GM19397 (cell line): ENCODE measurements around the gene CSDE1.

Experiments
- ATAC-seq: cut with Tn5 transposase; IDR thresholded peaks from one replicate; pipeline ENCODE4 v1.9.1; 2021; ENCODE audit warnings: mild to moderate bottlenecking, moderate library complexity; ENCODE audit not compliant: unreplicated experiment

Gene CSDE1

DNA sequence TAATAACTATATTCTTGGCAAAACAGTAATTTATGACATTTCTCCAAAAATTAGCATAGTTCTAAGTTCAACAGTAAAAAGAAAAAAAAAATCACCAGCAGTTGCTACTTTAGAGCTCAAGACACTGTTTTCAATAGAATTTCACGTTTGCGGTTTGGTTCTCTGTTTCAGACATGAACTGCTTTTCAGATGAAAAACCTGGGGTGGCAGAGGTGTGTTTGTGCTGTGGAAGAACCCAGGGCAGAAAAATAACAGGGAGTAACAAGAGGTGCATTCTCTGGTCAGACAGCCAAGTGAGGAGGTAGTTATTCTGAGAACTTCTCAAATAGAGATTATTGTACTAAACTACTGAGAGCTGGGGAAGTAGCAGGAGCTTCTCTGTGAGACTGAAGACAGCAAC lies 50.2 kb downstream of the CSDE1 start:
- no peak for ATAC-seq

DNA sequence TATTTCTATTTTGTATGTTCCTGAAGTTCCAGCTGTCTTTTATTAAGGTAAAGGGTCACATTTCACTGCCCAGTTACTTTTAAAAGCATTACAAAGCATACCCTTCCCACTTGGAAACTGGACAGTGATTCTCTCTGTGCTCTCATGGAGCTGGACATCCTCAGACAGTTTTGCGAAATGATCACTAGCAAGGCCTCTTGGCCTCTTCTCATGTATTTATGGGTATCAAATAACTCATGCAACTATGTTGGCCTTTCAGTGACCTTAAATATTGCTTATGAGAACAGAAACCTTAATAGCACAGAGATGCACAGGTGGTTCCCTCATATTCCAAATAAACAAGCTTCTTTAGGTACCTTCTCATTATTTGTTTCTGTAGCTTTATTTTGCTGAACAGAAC lies 54.5 kb downstream of the CSDE1 start:
- ATAC-seq: no peak

DNA sequence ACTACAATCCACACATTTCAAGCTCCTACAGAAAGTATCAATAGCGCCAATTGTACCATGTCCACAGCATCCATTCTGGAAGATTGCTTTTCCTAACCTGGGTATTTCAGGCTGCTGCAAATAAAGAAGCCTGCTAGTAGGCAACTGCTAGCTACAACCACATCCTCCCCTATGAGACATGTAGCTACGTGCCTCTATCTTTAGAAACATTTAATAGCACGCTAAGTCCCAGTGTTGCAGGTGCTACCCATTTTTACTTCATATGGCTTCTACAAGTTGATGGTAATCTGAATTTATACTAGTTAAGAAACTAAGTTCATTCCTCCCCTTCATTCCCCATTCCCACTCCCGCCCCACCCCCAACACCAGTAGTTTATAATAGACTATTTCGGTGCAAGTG lies 55.0 kb downstream of the CSDE1 start:
- no peak for ATAC-seq

DNA sequence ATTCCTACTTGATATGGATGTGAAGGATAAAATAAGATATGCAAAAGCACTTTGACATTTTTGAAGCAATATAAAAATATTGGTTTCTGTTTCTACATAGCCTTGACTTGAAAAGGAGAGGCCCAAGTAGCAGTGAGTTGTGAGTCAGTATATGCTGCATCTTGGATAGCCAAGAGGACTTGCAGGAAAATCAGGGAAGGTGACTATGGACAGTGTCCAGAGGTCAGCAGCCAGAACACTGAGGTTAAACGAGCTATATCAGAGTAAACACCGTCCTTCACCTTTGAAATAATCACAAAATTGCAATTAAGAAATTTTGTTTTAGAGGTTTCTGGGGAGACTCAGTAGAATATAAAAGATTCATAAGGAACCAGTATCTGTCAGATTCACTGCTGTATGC lies 55.9 kb downstream of the CSDE1 start:
- no peak for ATAC-seq

DNA sequence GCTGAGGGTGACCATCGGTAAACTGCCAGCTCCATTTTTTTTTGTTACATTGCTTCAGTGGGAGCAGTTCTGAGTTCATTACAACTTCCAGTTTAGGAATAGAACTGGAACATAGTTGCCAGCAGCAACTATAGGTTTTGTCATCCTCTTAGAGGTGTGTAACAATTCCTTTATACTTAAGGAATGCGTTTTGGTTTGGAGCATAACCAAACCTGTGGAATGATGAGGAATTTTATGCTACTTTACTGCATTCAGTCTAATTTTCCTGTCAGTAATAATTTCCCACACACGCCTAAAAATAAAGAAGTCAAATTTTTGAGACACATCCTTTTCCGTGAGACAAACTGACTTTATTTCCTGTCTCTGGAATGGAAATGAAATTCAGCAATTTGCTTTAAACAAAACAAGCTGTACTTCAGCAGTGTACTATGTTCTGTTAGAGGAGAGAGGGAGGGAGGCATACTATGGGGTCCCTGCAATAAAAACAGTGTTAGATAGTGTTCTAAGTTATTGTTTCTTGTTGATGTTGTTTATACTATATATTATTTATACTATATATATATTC lies 57.7 kb downstream of the CSDE1 start:
- no peak for ATAC-seq

DNA sequence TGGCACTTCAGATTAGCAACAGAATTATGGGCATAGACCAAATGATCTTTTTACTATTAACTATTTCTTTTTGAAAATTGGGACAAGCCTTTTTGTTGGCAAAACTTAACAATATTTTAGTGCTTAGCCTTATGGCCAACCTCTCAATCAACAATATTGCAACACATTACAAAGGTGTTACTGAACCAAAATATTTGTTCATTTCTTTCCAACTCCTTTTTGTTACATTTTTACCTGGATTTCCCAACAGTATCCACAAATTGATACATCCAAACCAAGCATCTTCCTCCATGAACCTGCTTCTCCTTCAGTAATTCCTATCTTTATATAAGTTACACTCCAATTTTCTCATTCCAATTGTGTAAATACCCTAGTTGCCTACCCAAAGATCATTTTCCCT lies 61.0 kb downstream of the CSDE1 start:
- ATAC-seq: no peak

DNA sequence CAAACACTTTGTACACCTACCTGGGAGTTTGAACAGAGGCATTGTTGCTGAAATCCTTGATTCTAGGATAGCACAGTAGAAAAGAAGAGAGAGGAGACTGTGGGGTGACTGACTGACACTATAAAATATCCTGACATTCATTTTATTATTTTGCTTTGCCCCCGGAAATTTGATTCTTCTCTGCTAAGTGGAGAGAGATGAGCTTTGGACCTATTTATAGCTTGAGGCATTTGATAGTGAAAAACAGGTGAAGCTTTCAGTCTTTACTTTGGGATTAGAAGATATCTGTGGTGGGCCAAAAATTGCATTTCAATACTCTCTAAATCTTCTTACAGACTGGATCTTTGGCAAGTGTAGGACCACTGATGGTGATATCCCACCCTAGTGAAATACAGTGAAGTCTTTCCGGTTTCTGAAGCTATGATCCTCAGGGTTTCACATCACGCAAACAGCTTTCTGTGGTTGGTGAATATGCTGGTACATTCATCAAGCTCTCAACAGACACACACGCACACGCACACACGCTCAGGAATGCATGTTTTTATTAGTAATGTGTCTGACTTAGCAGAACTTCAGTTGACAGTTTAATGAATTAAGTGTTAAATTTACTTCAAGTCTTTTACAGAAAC lies 62.2 kb downstream of the CSDE1 start, which contains the start of gene AMPD1:
AMPD1 (minus strand) TSS at position 117 of the 629 bp plus-strand sequence; CDS start at position 42, 75 bp downstream.
- no peak for ATAC-seq

DNA sequence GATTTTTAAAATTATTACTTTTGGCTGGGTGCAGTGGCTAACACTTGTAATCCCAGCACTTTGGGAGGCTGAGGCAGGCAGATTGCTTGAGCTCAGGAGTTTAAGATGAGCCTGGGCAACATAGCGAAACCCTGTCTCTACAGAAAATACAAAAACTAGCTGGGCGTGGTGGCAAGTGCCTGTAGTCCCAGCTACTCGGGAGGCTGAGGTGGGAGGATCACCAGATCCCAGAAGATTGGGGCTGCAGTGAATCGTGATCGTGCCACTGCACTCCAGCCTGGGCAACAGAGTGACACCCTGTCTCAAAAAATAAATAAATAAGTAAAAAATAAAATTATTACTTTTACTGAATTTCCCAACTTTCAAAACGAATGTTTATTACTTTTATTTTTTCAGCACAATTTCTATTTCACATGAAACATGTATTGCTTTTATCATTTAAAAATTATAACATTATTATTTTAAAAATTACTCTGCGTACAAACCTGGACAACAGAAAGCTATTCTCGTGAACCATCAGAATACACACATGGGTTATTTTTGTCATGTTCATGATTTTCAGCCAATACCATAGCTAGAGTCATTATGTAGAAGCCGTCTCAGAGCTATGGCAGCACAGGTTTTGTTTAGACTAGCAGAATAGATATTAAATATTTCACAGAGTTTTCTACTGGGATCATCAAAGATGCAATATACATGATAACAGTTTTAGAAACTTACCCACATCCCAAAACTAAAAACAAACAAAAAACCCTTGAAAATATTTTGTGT lies 63.1 kb downstream of the CSDE1 start:
- ATAC-seq: no peak

DNA sequence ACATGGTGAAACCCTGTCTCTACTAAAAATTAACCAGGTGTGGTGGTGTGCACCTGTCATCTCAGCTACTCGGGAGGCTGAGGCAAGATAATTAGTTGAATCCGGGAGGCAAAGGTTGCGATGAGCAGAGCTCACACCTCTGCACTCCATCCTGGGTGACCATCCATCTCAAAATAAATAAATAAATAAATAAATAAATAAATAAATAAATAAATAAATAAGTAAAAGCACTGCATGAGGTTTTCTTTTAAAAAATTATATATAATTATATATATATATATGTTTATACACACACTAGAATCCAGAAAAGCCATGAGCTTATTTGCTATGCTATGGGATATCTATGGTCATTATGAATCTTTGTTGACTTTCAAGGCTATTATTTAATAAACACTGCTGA lies 64.8 kb downstream of the CSDE1 start:
- no peak for ATAC-seq

DNA sequence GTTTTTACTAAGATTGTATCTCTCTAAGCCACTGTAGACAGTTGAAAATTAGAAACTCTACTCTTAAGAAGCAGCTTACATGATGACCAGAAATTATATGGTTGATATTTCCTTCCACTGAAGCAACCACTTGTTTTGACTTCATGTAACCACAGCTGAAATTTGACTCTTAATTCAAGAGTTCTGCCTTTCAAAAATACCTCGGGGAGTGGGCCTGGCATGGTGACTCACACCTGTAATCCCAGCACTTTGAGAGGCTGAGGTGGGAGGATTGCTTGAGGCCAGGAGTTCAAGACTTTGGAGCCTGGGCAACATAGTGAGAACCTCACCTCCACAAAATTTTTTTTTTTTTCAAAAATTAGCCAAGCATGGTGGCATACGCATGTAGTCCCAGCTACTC lies 66.7 kb downstream of the CSDE1 start:
- no peak for ATAC-seq

DNA sequence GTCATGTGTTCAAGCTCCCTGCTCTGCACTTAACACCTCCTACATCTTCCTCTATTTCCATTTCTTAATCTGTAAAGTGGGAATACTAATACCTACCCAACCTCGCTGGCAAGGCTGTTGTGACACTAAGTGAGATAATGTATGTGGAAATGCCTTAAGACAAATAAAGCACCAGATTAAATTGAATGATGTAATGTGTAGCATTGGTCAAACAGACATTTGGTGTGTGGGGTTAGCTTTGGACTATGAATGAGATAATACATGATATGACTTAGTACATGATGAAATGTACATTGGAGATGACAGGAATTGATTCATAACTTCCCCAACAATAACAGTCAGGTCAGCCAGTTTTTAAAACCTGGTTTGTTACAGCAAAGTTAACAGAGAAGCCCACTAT lies 67.6 kb downstream of the CSDE1 start:
- ATAC-seq: no peak

DNA sequence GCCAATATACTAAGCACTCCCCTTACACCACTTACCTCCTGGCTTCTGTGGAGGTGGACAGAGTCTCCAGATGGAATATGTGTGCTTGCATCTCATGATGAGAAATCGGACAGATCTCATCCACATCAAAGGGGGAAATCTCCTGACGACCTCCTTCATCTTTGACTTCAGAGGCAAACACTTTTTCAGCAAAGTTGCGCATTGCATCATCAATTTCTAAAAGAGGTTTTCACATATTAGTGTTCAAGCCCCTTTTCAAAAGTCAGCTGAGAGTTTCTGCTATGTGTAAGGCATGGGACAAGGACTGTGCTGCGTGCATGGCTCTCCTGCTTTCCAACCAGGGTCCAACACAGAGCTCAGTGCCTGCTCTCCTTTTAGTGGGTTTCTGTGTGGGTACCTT lies 69.3 kb downstream of the CSDE1 start:
- no peak for ATAC-seq

DNA sequence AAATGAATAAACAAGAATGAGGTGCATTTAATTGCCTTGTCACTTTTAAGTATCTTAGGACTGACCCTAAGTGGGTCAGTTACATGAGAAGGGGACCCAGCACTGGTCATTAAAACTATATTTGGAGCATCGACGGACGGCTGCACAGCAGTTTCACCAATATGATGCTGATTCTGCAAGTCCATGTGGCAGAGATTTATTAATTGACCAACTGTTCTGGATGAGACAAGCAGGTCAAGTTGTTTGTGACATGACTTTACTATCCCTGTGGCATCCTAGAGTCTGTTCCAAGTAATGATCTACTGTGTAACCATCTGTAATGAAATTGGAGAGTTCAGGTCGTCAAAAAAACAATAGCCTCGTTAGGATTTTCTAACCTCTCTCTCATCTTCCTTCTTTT lies 71.9 kb downstream of the CSDE1 start:
- ATAC-seq: no peak

DNA sequence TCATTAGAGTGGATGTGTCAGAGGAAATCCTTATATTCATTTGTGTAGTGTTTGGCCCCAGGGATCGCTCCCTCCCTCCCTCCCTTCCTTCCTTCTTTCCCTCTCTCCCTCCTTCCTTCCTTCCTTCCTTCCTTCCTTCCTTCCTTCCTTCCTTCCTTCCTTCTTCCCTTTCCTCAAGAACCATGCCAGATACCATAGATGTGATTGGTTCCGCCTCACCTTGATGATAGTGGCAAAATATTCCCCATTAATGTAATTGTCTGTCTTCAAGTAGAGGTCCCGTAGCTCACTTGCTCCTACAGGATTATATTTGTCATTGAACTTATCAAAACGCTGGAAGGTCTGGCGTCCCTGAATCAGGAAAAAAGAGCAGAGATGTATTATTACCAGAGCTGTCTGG lies 80.1 kb downstream of the CSDE1 start:
- ATAC-seq: no peak

DNA sequence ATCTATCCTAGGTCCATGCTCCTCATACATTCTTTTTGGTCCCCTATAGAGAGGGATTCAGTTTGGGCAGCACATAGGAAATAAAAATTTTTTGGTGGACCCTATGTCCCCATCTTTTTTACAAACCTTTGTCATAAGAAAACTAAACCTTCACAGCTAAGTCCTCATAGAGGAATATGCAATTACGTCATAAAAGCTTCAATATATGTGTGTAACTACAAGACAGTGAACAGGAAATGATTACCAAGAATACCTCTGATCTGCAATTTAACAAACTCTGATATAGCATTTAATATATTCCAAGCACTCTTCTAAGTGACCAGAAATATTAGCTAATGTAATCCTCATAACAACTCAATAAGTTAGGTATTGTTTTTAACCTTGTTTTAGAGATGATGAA lies 81.7 kb downstream of the CSDE1 start:
- no peak for ATAC-seq

DNA sequence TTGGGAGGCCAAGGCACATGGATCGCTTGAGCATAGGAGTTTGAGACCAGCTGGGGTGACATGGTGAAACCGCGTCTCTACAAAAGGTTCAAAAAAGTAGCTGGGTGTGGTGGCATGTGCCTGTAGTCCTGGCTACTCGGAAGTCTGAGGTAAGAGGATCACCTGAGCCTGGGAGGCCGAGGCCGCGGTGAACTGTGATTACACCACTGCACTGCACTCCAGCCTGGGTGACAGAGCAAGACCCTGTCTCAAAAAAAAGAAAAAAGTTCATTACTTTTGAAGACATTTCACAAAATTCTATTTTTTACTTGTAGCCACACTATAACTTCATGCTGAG lies 85.9 kb downstream of the CSDE1 start:
- no peak for ATAC-seq

DNA sequence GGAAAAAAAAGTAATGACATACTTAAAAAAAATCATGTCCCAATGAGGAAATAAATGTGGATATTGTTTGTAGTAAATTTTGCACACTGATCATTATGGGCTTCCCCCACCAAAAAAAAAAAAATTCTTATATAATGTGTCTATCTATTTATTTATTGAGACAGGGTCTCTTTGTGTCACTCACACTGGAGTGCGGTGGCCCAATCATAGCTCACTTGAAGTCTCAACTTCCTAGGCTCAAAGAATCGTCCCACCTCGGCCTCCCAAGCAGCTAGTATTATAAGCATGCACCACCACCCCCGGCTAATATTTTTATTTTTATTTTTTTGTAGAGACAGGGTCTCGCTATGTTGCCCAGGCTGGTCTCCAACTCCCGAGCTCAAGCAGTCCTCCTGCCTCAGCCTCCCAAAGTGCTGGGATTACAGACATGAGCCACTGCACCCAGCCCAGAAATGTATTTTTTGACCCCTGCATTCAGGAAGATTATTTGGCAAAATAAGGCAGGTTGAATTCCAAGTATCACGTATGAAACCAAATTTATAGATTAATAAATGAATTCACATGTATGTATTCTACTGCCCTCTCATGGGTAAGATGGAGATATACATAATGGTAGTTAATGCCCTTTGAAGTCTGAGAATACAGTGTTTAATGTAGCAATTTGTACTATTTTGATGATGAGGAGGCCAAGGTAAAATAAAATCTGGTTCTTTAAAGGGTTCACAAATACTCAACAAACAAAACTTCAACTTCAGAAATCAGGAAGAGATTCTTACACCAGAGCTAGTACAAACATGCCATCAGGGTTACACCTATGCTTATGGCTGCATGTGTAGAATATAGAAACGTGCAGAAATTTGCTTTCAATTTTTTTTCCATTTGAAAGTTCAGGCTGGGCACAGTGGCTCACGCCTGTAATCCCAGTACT lies 86.5 kb downstream of the CSDE1 start:
- ATAC-seq: no peak

DNA sequence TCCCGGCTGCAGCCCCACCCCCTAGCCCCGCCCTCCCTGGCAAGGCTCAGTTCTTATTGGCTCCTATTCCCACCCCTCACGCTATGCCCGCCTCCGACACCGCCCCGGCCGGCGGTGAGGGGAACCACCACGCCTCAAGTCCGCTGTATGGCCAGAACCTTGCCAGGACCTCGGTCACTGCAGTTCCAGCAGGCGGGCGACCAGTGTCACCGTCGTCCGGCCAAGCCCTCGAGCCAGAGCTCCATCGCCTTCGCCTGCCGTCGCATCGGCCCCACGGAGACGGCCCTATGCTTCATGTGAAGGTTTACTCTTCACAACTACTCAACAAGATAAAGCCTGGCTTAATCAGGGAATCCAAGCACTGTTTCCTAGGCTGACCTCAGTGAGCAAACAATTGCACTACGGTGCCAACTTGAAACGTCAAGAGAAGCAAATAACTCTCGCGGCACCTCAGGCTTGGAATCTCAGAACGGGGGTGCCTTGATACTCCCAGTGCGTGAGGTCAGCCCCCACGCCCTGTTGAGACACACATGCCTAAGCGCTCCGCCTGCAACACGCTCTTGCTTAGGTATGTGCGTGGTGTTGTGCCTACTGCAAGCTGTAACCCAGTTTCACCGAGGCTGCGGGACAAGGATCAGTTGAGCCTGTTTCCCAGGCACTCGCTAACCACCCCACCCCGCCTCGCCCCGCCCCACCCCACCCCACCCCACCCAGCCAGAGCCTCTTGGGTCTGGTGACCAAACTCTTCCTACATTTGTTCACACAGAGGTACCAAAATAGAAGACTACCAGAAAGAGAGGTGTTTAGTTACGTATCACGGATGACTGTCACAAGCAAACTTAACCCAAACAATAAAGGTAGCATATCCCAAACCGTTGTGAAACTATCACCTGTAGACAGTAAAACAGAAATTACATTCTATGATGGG lies 87.4 kb downstream of the CSDE1 start:
- peak; percentile 100 for ATAC-seq

DNA sequence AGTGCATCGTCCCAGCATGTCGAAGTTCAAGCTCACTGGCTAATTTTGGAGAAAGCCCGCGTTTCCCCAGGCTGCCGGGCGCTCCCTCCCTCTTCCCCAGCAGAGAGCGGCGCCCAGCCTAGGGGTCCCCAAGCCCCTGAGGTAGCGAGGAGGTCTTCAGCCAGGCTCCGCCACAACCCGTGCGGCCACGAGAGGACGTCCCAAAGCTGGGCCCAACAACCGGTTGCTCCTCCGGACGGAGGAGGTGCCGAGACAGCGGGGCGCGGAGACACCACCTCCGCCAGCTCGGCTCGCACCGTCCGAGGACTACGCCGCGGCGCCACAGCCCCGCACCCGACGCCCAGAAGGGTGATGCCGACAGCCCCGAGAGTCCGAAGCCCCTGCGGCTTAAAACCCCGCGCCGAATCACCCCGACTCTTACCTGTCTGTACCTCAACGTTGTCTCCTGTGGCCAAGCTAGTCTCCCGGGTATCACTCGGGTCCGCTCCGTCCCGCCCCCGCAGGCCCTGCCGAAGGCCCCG lies 88.2 kb downstream of the CSDE1 start, which contains the start of gene DENND2C:
DENND2C (minus strand) TSS at position 488 of the 521 bp plus-strand sequence. CDS start 44,065 bp downstream, outside the sequence.
- ATAC-seq: peak; percentile 60
